ENCODE data around the gene HNF4A. TPM values are rescaled to one million over a fixed set of nuclear protein-coding genes. Genes with fewer than 3 reads are reported as not detected.
"Not testable (repeated sequence)": the region's sequence is repeated elsewhere in the genome, so short reads cannot be mapped to it uniquely, and the experiment has no call there.

HNF4A gene
- total and polyA plus RNA-seq, 2 experiments from 2014 or later = 0.09 TPM; not detected in 1

DNA sequence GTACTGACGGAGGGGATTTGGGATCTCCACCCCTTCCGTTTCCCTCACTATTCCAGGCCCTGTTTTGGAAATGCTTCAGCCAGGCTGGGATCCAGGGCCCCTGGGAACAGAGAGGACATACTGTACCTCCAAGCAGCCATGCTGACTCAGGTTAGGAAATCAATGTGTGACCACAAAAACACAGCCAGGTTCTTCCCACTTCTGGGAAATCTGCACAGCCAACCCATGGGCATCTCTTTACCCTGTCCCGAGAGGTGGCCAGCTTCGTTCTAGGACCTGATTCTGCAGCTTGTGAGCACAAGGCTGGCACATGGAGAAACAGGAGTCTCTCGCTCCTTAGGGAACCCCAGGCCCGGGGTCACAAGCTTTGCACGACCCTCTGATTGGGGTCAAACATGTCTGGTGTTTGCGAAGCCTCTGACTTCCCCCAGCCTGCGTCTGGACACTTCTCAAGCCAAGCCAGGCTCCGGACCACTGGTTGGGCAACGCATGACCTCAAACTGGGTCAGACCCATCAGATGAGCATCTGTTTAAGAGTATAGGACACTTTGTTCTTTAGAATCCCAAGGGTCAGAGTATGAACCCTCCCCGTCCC, 111.9 kb downstream of the HNF4A start:
- Histone ChIP-seq H3K27ac (no peak overlapping the region), H3K4me1 (ENCODE audit: low read depth) (no peaks in the 10 kb centered on the region), H3K27me3 (no peaks in the 10 kb centered on the region), H3K4me3 (no peak overlapping the region), H3K36me3 (no peaks in the 10 kb centered on the region), H3K9me3 (ENCODE audit: low read depth) (no peaks in the 10 kb centered on the region)
- TF ChIP-seq, protein P1, sequence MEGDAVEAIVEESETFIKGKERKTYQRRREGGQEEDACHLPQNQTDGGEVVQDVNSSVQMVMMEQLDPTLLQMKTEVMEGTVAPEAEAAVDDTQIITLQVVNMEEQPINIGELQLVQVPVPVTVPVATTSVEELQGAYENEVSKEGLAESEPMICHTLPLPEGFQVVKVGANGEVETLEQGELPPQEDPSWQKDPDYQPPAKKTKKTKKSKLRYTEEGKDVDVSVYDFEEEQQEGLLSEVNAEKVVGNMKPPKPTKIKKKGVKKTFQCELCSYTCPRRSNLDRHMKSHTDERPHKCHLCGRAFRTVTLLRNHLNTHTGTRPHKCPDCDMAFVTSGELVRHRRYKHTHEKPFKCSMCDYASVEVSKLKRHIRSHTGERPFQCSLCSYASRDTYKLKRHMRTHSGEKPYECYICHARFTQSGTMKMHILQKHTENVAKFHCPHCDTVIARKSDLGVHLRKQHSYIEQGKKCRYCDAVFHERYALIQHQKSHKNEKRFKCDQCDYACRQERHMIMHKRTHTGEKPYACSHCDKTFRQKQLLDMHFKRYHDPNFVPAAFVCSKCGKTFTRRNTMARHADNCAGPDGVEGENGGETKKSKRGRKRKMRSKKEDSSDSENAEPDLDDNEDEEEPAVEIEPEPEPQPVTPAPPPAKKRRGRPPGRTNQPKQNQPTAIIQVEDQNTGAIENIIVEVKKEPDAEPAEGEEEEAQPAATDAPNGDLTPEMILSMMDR (IDR thresholded peaks at IDR 0.05; ENCODE audit: low read depth, low read length) = no peak
- peak; percentile 8 to 90 for DNase-seq (ENCODE audit: low read depth in 1 of 2, low spot score in 1 of 2)

DNA sequence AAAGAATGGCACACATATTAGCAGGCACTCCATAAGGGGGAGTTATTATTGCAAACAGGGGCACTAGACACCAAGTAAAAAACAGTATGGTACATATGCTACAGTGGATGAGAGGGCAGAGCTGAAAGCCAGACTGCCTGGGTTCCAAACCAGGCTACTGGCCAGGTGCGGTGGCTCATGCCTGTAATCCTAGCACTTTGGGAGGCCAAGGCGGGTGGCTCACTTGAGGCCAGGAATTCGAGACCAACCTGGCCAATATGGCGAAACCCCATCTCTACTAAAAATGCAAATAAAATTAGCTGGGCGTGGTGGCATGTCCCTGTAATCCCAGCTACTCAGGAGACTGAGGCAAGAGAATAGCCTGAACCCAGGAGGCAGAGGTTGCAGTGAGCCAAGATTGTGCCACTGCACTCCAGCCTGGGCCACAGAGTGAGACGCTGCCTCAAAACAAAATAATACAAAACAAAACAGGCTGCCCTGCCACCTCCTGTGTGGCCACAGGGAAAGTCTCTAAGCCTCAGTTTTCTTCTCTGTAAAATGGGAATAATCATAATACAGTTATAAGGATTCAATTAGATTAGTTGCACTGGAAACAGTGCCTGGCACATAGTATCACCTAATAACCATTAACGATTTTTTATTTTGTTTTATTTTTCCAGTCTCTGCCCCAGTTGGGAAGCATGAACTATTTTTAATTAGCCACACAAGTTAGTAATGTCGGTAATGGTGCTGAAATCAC, 112.7 kb downstream of the HNF4A start:
- no peaks in the 10 kb centered on the region for H3K9me3 ChIP-seq (ENCODE audit: low read depth)
- H3K27me3 ChIP-seq = no peaks in the 10 kb centered on the region
- DNase-seq (ENCODE audit: low read depth in 1 of 2, low spot score in 1 of 2) = no peak
- H3K36me3 ChIP-seq = no peaks in the 10 kb centered on the region
- H3K27ac ChIP-seq = no peak overlapping the region
- TF ChIP-seq, protein P1 (IDR thresholded peaks at IDR 0.05; ENCODE audit: low read depth, low read length) = no peak
- H3K4me1 ChIP-seq (ENCODE audit: low read depth) = no peaks in the 10 kb centered on the region
- no peak overlapping the region for H3K4me3 ChIP-seq

DNA sequence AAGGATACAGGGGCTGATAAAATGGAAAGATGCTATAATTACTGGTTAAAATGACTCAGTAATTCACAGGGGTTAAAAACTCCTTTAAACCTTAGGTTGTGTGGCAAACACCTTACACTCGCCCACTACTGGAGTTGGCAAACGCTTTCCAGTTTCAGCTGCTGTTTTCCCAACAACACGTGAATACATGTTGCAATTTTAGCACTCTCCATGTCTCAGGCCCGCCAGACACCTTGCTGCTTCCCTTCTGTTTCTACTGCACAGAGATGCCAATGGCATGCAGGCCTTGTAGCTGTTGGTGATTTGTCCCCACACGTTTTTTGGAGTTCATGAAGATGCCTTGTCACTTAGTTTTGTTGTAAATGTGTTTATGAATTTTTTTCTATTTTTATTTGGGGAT, 114.8 kb downstream of the HNF4A start:
- Histone ChIP-seq H3K27me3 (no peaks in the 10 kb centered on the region), H3K4me3 (no peak overlapping the region), H3K9me3 (ENCODE audit: low read depth) (no peaks in the 10 kb centered on the region), H3K4me1 (ENCODE audit: low read depth) (no peaks in the 10 kb centered on the region), H3K27ac (no peak overlapping the region), H3K36me3 (no peaks in the 10 kb centered on the region)
- TF ChIP-seq, protein P1 (IDR thresholded peaks at IDR 0.05; ENCODE audit: low read depth, low read length) = no peak
- DNase-seq (ENCODE audit: low read depth in 1 of 2, low spot score in 1 of 2) = no peak

DNA sequence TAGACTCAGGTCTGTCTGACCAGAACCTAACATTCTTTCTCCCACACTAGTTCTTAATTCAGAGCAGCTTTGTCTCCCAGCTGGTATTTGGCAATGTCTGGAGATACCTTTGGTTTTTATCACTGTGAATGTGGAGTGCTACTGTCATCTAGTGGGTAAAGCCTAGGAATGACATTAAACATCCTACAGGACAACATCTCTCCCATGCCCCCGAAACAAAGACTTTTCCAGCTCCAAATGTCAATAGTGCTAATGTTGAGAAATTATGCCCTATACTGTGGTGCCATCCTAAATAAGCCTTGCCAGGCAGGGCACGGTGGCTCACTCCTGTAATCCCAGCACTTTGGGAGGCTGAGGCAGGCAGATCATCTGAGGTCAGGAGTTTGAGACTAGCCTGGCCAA, 116.0 kb downstream of the HNF4A start:
- H3K4me1 ChIP-seq (ENCODE audit: low read depth) = no peaks in the 10 kb centered on the region
- H3K9me3 ChIP-seq (ENCODE audit: low read depth) = no peaks in the 10 kb centered on the region
- TF ChIP-seq, protein P1 (IDR thresholded peaks at IDR 0.05; ENCODE audit: low read depth, low read length) = peak; percentile 67
- no peak overlapping the region for H3K27ac ChIP-seq
- peak; percentile 39 to 80 for DNase-seq (ENCODE audit: low read depth in 1 of 2, low spot score in 1 of 2)
- H3K27me3 ChIP-seq = no peaks in the 10 kb centered on the region
- no peaks in the 10 kb centered on the region for H3K36me3 ChIP-seq
- no peak overlapping the region for H3K4me3 ChIP-seq

DNA sequence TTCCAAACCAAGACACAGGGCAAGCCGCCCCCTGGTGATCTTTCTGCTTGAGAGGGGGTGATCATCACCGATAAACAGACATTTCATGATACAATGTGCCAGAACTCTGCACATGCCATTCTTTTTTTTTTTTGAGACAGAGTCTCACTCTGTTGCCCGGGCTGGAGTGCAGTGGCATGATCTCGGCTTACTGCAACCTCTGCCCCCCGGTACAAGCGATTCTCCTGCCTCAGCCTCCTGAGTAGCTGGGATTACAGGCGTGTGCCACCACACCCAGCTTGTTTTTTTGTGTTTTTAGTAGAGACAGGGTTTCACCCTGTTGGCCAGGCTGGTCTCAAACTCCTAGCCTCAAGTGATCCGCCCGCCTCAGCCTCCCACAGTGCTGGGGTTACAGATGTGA, 116.8 kb downstream of the HNF4A start:
- not testable (repeated sequence) for H3K9me3 ChIP-seq (ENCODE audit: low read depth); H3K4me1 ChIP-seq (ENCODE audit: low read depth)

DNA sequence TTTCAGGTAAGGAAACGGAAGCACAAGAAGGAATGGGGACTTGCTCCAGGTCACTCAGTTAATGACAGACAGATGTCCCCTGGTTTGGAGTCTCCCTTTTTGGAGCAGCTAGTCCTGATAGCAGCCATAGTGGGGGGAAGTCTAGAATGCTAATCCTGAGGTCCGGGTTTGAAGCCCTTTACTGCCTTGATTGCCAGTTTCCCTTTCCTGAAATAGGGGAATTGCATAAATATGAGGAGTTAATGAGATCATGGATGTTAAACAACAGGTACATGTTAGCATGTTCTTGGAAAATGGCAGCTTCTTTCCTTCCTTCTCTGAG, 119.8 kb downstream of the HNF4A start:
- Histone ChIP-seq H3K4me1 (ENCODE audit: low read depth) (no peaks in the 10 kb centered on the region), H3K9me3 (ENCODE audit: low read depth) (no peaks in the 10 kb centered on the region), H3K27ac (no peak overlapping the region), H3K4me3 (peak overlapping the region; percentile 72), H3K27me3 (no peaks in the 10 kb centered on the region), H3K36me3 (no peaks in the 10 kb centered on the region)
- TF ChIP-seq, protein P1 (IDR thresholded peaks at IDR 0.05; ENCODE audit: low read depth, low read length) = no peak
- DNase-seq (ENCODE audit: low read depth in 1 of 2, low spot score in 1 of 2) = no peak

More for the DNA sequence above, 116.8 kb downstream of the HNF4A start:
- DNase-seq (ENCODE audit: low read depth in 1 of 2, low spot score in 1 of 2); H3K36me3 ChIP-seq; H3K27me3 ChIP-seq; H3K4me3 ChIP-seq; H3K27ac ChIP-seq: not testable (repeated sequence)

All from cardiac muscle cell (in vitro differentiated cells and primary cell).